Rectal smooth muscle tissue (tissue), 1 donor: ENCODE data around the gene PCDHA13.
A peak's percentile ranks its signal among the peaks of the same experiment; 100 is the strongest.

ENCODE experiments used
- H3K27ac ChIP-seq: one replicate; pipeline ENCODE4 v1.7.0; 2013; ENCODE audit warnings: low read depth, low read length, inconsistent platforms
- H3K27me3 ChIP-seq: one replicate; pipeline ENCODE4 v1.7.0; 2013; ENCODE audit warnings: low read length; ENCODE audit not compliant: control insufficient read depth, insufficient read depth
- H3K36me3 ChIP-seq: one replicate; pipeline ENCODE4 v1.7.0; 2013; ENCODE audit warnings: low read length; ENCODE audit not compliant: control insufficient read depth, insufficient read depth
- H3K4me1 ChIP-seq: one replicate; pipeline ENCODE4 v1.7.0; 2013; ENCODE audit warnings: low read length; ENCODE audit not compliant: control insufficient read depth, insufficient read depth
- H3K4me3 ChIP-seq: one replicate; pipeline ENCODE4 v1.7.0; 2013; ENCODE audit warnings: low read length
- H3K9ac ChIP-seq: one replicate; pipeline ENCODE4 v1.7.0; 2013; ENCODE audit warnings: low read length

PCDHA13 gene

DNA sequence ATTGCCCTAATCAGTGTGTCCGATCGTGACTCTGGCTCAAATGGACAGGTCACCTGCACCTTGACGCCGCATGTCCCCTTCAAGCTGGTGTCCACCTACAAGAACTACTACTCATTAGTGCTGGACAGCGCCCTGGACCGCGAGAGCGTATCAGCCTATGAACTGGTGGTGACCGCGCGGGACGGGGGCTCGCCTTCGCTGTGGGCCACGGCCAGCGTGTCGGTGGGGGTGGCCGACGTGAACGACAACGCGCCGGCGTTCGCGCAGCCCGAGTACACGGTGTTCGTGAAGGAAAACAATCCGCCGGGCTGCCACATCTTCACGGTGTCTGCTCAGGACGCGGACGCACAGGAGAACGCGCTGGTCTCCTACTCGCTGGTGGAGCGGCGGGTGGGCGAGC lies 1.4 kb downstream of the PCDHA13 start:
- no peak overlapping the region for H3K4me3 ChIP-seq
- no peaks in the 10 kb centered on the region for H3K27me3 ChIP-seq
- H3K27ac ChIP-seq: no peak overlapping the region
- H3K4me1 ChIP-seq: no peaks in the 10 kb centered on the region
- no peak overlapping the region for H3K9ac ChIP-seq
- no peaks in the 10 kb centered on the region for H3K36me3 ChIP-seq

DNA sequence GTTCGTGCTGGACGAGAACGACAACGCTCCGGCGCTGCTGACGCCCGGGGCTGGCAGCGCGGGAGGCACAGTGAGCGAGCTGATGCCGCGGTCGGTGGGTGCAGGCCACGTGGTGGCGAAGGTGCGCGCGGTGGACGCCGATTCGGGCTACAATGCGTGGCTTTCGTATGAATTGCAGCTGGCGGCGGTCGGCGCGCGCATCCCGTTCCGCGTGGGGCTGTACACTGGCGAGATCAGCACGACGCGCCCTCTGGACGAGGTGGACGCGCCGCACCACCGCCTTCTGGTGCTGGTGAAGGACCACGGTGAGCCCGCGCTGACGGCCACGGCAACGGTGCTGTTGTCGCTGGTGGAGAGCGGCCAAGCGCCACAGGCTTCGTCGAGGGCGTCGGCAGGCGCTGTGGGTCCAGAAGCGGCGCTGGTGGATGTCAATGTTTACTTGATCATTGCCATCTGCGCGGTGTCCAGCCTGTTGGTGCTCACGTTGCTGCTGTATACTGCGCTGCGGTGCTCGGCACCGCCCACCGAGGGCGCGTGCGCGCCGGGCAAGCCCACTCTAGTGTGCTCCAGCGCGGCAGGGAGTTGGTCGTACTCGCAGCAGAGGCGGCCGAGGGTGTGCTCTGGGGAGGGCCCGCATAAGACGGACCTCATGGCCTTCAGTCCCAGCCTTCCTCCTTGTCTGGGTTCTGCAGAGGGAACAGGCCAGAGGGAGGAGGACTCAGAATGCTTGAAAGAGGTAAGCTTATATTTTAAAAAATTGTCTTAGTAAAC lies 2.2 kb downstream of the PCDHA13 start:
- Histone ChIP-seq H3K4me1 (no peaks in the 10 kb centered on the region), H3K27ac (no peak overlapping the region), H3K27me3 (no peaks in the 10 kb centered on the region)

DNA sequence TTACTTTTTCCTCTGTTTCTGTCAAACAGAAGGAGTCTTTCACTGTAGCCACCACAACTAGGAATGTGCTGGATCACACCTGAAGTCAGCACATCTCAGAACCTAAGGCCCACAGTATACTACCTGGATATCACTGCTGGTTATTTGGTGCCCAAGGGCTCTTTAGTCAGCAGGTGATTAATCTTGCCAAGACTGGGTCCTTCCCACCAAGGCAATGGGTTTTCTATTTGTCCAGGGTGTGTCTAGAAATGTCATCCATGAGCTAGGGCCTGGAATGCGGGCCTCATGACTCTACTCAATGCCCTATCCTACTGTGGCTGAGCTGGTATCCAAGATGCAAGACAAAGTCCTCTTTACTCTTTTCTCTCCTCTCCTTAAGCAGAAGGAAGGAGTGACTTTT lies 34.4 kb downstream of the PCDHA13 start:
- no peak overlapping the region for H3K9ac ChIP-seq
- no peaks in the 10 kb centered on the region for H3K27me3 ChIP-seq
- no peaks in the 10 kb centered on the region for H3K36me3 ChIP-seq
- H3K27ac ChIP-seq: no peak overlapping the region
- H3K4me1 ChIP-seq: no peaks in the 10 kb centered on the region
- H3K4me3 ChIP-seq: no peak overlapping the region

More for the DNA sequence above, 2.2 kb downstream of the PCDHA13 start:
- Histone ChIP-seq H3K9ac (no peak overlapping the region), H3K36me3 (no peaks in the 10 kb centered on the region), H3K4me3 (no peak overlapping the region)

DNA sequence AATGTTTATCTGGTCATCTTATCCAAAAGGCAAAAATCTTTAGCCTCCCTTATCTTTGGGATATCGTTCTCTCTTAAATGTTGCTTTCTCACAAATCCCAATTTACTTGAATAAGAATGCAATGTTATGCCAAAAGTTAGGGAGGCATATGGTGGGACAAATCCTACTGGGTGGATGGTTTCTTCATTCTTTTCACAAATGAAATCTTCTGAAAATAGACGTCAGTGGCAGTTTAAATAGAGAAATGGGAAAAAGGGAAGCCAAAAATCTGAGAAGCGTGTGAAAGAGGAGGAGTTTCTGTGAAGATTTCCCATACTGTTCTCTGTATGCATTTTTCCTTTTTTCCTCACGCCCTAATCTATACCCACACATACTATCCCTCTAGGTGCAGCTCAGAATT lies 41.7 kb downstream of the PCDHA13 start:
- no peak overlapping the region for H3K9ac ChIP-seq
- no peaks in the 10 kb centered on the region for H3K4me1 ChIP-seq
- no peak overlapping the region for H3K27ac ChIP-seq
- no peak overlapping the region for H3K4me3 ChIP-seq
- no peaks in the 10 kb centered on the region for H3K27me3 ChIP-seq
- H3K36me3 ChIP-seq: no peaks in the 10 kb centered on the region

DNA sequence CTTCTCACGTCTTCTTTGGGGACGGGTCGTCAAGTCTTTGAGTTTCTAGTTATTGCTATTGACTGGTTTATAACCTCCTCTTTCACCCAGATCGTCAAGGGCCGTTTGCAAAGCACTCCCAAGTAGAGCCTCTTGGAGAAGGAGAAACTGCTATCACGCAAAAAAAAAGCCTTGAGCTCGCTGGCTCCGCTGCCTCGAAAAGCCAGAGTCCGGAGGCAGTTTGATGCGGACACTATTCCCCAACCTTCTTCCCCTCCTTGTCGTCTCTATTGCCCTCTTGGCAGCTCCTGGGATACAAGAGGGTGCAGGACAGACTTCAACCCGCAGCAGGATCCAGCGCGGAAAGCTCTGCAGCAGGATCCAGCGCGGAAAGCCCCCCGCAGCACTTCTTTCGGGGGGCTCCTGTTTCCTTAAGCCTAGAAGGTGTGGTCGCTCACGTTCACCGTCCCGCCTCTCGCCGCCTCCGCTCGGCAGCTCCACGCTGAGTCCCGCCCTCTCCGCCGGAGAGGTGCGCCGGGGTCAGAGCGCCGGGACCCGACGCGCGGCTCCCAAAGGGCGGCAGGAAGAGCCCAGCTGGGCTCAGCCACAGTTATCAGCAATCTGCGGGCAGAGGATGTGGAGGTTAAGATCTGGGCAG lies 44.0 kb downstream of the PCDHA13 start, which contains the start of gene PCDHAC1:
Gene PCDHAC1, plus strand, starts transcription at position 494 of the 637 bp plus-strand sequence. CDS start 594 bp downstream, outside the sequence.
- no peaks in the 10 kb centered on the region for H3K4me1 ChIP-seq
- H3K4me3 ChIP-seq: peak within 1 kb of the TSS; percentile 68
- no peaks in the 10 kb centered on the region for H3K27me3 ChIP-seq
- H3K36me3 ChIP-seq: no peaks in the 10 kb centered on the region
- H3K9ac ChIP-seq: no peak within 1 kb of the TSS
- no peak within 1 kb of the TSS for H3K27ac ChIP-seq

DNA sequence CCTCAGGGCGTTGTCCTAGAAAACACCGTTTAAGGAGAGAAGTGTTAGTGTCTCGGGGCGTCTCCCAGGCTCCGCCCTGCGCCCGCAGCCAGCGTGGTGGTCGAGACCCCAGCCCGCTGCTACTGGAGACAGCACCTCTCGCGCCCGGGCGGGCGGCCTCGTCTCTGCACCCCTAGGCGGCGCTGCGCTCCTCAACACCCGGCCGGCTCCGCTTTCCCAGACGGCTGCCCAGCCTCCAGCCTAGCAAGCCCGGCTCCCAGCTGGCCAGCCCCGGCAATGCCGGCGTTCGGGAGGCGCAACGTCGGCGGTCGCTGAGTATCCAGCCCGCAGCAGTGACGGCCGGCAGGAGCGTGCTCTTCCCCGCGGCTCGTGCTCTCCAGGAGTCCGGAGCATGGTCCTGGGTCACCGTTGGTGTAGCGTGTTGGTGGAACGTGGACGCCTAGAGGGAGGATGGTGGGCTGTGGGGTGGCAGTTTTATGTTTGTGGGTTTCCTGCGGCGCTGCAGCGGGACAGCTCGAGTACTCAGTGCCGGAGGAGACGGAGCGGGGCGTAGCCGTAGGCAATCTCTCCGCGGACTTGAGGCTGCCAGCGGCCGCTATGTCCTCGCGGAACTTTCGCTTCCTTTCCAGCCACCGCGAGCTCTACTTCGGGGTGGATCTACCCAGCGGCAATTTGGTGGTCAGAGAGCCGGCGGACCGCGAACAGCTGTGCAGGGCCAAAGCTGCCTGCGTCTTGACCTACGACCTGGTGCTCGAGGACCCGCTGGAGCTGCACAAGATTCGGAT lies 44.7 kb downstream of the PCDHA13 start:
- H3K27ac ChIP-seq: no peak overlapping the region
- no peaks in the 10 kb centered on the region for H3K36me3 ChIP-seq
- H3K4me3 ChIP-seq: peak overlapping the region; percentile 68
- no peaks in the 10 kb centered on the region for H3K4me1 ChIP-seq
- H3K9ac ChIP-seq: no peak overlapping the region
- no peaks in the 10 kb centered on the region for H3K27me3 ChIP-seq

DNA sequence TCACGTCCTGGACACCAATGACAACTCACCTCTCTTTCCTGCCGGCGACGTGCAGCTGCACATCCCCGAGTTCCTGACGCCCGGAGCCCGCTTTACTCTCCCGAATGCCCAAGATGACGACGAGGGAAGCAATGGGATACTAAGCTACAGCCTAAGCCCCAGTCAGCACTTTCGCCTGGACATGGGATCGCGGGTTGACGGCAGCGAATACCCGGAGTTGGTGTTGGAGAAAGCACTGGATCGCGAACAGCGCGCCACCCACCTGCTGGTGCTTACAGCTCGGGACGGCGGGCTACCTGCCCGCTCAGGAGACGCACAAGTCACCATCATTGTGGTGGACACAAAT lies 45.3 kb downstream of the PCDHA13 start:
- Histone ChIP-seq H3K4me3 (peak overlapping the region; percentile 68), H3K36me3 (no peaks in the 10 kb centered on the region), H3K4me1 (no peaks in the 10 kb centered on the region), H3K27me3 (no peaks in the 10 kb centered on the region), H3K27ac (no peak overlapping the region), H3K9ac (no peak overlapping the region)
